Gastroesophageal sphincter (tissue), 4 donors: ENCODE results near the gene FAM168A. TPM values are rescaled to one million over a fixed set of nuclear protein-coding genes. Genes with fewer than 3 reads are reported as not detected.
A peak's percentile ranks its signal among the peaks of the same experiment; 100 is the strongest.

ENCODE experiments used
- ATAC-seq: fragments of 150-250 bp; one replicate; pipeline ENCODE4 v1.9.1; 2016; ENCODE audit warnings: mild to moderate bottlenecking, moderate library complexity
- H3K27ac ChIP-seq, 4 donors: fragments of 200-600 bp; sonication (generic) in 3 of 4; 1 replicate in 3 of 4; 2 replicates in 1 of 4; pipeline ENCODE4 v1.5.1; 2016 to 2019
- H3K27me3 ChIP-seq: fragments of 200-600 bp; sonication (generic); one replicate; pipeline ENCODE4 v1.5.1; 2019
- H3K36me3 ChIP-seq, 2 donors: fragments of 200-600 bp; sonication (generic); one replicate each; pipeline ENCODE4 v1.5.1; 2019; ENCODE audit warnings: control low read depth in 1 of 2
- H3K4me1 ChIP-seq, 3 donors: fragments of 200-600 bp; sonication (generic); 1 replicate in 2 of 3; 2 replicates in 1 of 3; pipeline ENCODE4 v1.5.1; 2016 to 2019; ENCODE audit warnings: control low read depth in 2 of 3
- H3K4me3 ChIP-seq, 2 donors: fragments of 200-600 bp; sonication (generic); one replicate each; pipeline ENCODE4 v1.5.1; 2019; ENCODE audit warnings: mild to moderate bottlenecking in 1 of 2, moderate library complexity in 1 of 2
- H3K9me3 ChIP-seq, 3 donors: fragments of 200-600 bp; sonication (generic); one replicate each; pipeline ENCODE4 v1.5.1; 2017 to 2019; ENCODE audit warnings: control low read depth in 2 of 3
- EP300 ChIP-seq: sonication (generic); formaldehyde crosslinking; IDR thresholded peaks from one replicate; pipeline ENCODE4 v1.6.1; 2017; ENCODE audit warnings: antibody characterized with exemption, mild to moderate bottlenecking
- POLR2A ChIP-seq, 2 donors: fragments of 450-650 bp; IDR thresholded peaks; one replicate each; pipeline ENCODE4 v1.6.1; 2017; ENCODE audit warnings: antibody characterized with exemption in 2 of 2, mild to moderate bottlenecking in 2 of 2, moderate library complexity in 1 of 2
- POLR2AphosphoS5 ChIP-seq: sonication (generic); formaldehyde crosslinking; IDR thresholded peaks from one replicate; pipeline ENCODE4 v1.6.1; 2017; ENCODE audit warnings: antibody characterized with exemption
- WGBS, 2 donors: methylation state at CpG; one replicate each; pipeline ENCODE4 v1.1.5; 2018; ENCODE audit warnings: low coverage in 1 of 2; 5-methylcytosine and 5-hydroxymethylcytosine counted together
- total RNA-seq, 4 donors: library from RNA; depleted of rRNA; stranded (reverse); fragments of >200 nt; gene quantifications; one replicate each; pipeline ENCODE4 v1.1.0, GENCODE V29; 2016
- TF ChIP-seq, protein P1 (sequence below), 4 experiments: fragments of 200-600 bp in 2 of 4; fragments of 450-650 bp in 2 of 4; sonication (generic) in 1 of 4; IDR thresholded peaks; one replicate each; pipeline ENCODE4 v1.5.1; 2017 to 2019; ENCODE audit warnings: antibody characterized with exemption in 4 of 4, mild to moderate bottlenecking in 2 of 4, moderate library complexity in 2 of 4

Gene FAM168A
- total RNA-seq, 4 donors from 2014 or later = 27.5 to 51.8 (median 42.0) TPM

DNA sequence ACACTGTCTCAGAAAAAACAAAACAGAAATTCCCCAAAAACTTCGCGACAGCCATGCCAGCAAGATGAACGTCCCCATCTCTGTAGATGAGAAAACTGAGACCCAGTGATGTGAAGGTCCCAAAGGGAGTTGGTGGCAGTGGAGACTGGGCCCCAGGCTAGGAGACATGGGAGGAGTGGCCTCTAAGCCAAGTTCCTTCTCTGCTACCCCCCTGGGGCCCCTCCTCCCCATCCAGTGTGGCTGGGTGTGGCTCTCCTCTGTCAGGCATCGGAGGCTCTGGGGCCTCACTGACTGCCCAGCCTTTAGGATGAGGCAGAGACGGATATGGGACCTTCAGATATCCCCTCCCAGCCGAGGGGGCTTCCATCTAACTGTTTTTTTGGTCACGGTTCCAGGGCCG is 211.9 kb downstream of the FAM168A start:
- no peaks in the 10 kb centered on the region for H3K36me3 ChIP-seq
- no peaks in the 10 kb centered on the region for H3K9me3 ChIP-seq
- ATAC-seq = no peak
- peak overlapping the region in 3 of 4 donors; percentile 9 to 54 (median 14) for H3K27ac ChIP-seq
- no peak overlapping the region for H3K4me3 ChIP-seq
- WGBS, 2 donors = 80 to 98% methylated on average over 3 to 4 of the region's 8 CpGs
- no peak for TF ChIP-seq POLR2AphosphoS5
- no peak for TF ChIP-seq EP300
- TF ChIP-seq, protein P1, sequence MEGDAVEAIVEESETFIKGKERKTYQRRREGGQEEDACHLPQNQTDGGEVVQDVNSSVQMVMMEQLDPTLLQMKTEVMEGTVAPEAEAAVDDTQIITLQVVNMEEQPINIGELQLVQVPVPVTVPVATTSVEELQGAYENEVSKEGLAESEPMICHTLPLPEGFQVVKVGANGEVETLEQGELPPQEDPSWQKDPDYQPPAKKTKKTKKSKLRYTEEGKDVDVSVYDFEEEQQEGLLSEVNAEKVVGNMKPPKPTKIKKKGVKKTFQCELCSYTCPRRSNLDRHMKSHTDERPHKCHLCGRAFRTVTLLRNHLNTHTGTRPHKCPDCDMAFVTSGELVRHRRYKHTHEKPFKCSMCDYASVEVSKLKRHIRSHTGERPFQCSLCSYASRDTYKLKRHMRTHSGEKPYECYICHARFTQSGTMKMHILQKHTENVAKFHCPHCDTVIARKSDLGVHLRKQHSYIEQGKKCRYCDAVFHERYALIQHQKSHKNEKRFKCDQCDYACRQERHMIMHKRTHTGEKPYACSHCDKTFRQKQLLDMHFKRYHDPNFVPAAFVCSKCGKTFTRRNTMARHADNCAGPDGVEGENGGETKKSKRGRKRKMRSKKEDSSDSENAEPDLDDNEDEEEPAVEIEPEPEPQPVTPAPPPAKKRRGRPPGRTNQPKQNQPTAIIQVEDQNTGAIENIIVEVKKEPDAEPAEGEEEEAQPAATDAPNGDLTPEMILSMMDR (IDR thresholded peaks at IDR 0.05) = no peak
- no peak for TF ChIP-seq POLR2A (IDR thresholded peaks at IDR 0.05)
- no peaks in the 10 kb centered on the region for H3K27me3 ChIP-seq
- peaks cover 0 to 53% (median 10%) of the 10 kb centered on the region in 3 donors for H3K4me1 ChIP-seq

DNA sequence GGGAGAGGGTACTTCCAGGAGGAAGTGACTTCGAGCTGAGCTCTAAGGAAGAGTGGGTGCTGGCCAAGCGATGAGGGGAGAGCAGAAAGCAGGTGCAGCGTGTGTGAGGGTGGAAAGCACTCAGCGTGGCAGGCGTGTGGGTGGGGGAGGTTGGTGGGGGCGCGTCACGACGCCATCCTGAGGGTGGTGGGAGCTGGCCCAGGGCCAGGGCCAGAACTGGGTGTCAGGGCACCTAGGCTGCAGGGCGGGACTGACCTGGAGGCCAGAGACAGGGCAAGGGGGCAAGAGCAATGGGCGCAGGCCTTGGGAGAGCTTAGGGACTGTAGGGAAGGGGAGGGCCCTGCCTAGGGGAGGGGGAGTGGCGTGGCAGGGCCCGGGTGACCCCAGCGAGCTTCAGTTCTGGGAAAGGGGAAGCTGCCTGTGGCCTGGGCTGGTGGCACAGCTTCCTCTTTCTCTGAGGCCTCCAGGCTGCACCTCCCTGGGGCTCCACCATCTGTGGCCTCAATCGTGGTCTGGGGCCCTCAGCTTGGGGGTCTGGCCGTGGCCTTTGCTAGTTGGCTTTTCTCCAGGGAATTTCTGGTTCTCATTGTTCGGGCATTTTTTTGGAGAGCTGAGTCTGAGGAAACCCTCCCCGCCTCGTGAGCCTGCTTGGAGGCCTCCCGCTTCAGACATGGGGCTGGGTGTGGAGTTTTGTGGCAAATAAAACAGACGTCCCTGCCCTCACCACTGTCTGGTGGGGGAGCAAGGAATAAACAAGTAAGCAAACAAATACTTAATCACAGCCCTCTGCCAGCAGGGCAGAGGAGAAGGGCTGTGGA is 212.8 kb downstream of the FAM168A start:
- 60 to 69% methylated on average over 4 to 6 of the region's 21 CpGs for WGBS, 2 donors
- H3K4me1 ChIP-seq = peaks cover 0 to 57% (median 10%) of the 10 kb centered on the region in 3 donors
- H3K4me3 ChIP-seq = no peak overlapping the region
- peak; percentile 48 for ATAC-seq
- TF ChIP-seq, protein P1 (IDR thresholded peaks at IDR 0.05) = no peak
- TF ChIP-seq POLR2A (IDR thresholded peaks at IDR 0.05) (no peak), POLR2AphosphoS5 (no peak), EP300 (no peak)
- H3K27me3 ChIP-seq = no peaks in the 10 kb centered on the region
- H3K9me3 ChIP-seq = no peaks in the 10 kb centered on the region
- H3K27ac ChIP-seq = peak overlapping the region in 3 of 4 donors; percentile 24 to 54 (median 24)
- no peaks in the 10 kb centered on the region for H3K36me3 ChIP-seq

DNA sequence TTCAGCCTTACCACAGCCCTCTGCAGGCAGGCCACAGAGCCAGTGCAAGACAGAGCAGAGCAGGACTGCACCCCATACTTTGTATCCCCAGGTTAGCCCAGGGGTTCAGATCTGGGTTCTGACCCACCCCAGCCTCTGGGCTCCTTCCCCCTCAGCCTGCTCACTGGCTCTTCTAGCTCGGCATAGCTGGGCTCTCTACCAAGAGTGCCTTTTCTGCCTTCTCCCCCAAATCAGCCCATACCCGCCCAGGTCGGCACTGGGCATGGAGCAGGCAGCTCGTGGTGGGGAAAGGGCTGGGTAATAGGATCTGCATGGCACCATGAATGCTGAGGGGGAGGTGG is 213.4 kb downstream of the FAM168A start:
- Histone ChIP-seq H3K36me3 (no peaks in the 10 kb centered on the region), H3K4me3 (no peak overlapping the region), H3K27me3 (no peaks in the 10 kb centered on the region), H3K4me1 (peaks cover 0 to 61% (median 10%) of the 10 kb centered on the region in 3 donors), H3K27ac (peak overlapping the region in 3 of 4 donors; percentile 24 to 54 (median 24)), H3K9me3 (no peaks in the 10 kb centered on the region)
- 60% methylated on average over 1 of the region's 4 CpGs; no CpG with 5 or more reads in 1 of the 2 donors for WGBS, 2 donors
- no peak for ATAC-seq
- no peak for TF ChIP-seq POLR2AphosphoS5
- no peak for TF ChIP-seq POLR2A (IDR thresholded peaks at IDR 0.05)
- no peak for TF ChIP-seq EP300
- TF ChIP-seq, protein P1 (IDR thresholded peaks at IDR 0.05) = no peak

DNA sequence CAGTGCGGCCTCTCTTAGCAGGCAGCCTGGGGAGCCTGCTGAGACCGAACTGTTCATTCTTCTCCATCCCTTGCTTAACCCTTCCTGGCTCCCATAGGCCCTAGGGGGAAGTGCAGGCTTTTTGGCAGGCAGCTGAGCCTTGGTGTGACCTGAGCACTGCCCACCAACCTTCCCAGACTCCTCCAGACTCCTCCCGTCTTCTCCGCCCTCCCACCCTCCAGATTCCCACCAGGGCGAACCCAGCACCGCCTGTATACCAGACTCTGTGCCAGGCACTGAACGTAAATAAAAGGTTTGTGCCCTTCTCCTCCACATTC is 213.8 kb downstream of the FAM168A start:
- Histone ChIP-seq H3K27ac (peak overlapping the region in 1 of 4 donors; percentile 54), H3K36me3 (no peaks in the 10 kb centered on the region), H3K4me1 (peaks cover 0 to 59% (median 10%) of the 10 kb centered on the region in 3 donors), H3K4me3 (no peak overlapping the region), H3K27me3 (no peaks in the 10 kb centered on the region), H3K9me3 (no peaks in the 10 kb centered on the region)
- TF ChIP-seq, protein P1 (IDR thresholded peaks at IDR 0.05) = no peak
- TF ChIP-seq EP300 (no peak), POLR2AphosphoS5 (no peak), POLR2A (IDR thresholded peaks at IDR 0.05) (no peak)
- ATAC-seq = no peak
- WGBS, 2 donors = 75 to 89% methylated on average over 2 to 3 of the region's 7 CpGs
